Measurements from ENCODE around the gene CDH20.

GRCh38 chr18:61475931-61476330 is 142.7 kb downstream of the CDH20 start:
- TF ChIP-seq CTCF (CRISPR knock-in tag; IDR thresholded peaks at IDR 0.05), result no peak
- no peak for TF ChIP-seq SP5 (CRISPR knock-in tag; IDR thresholded peaks at IDR 0.05; ENCODE audit: borderline replicate concordance, low read depth)
- no peak for TF ChIP-seq GATA4 (IDR thresholded peaks at IDR 0.05; ENCODE audit: borderline replicate concordance, low read depth)
- TF ChIP-seq POLR2A (IDR thresholded peaks at IDR 0.05; ENCODE audit: insufficient read depth in 1 of 2, low read depth in 2 of 2, low read length in 2 of 2), result no peak
- no peak for TF ChIP-seq NFIC (IDR thresholded peaks at IDR 0.05; ENCODE audit: low read length)
- TF ChIP-seq POLR2G (IDR thresholded peaks at IDR 0.05; ENCODE audit: low read depth, low read length), result no peak
- no peak for TF ChIP-seq HOXD1 (CRISPR knock-in tag; IDR thresholded peaks at IDR 0.05)
- TF ChIP-seq REL (CRISPR knock-in tag; conservative IDR thresholded peaks at IDR 0.05), result no peak
- no peak for TF ChIP-seq TCF7 (IDR thresholded peaks at IDR 0.05; ENCODE audit: low read depth)
